Endometrium (tissue), 2 donors: ENCODE measurements around the gene OR10H1.
"Not testable (repeated sequence)": the region's sequence is repeated elsewhere in the genome, so short reads cannot be mapped to it uniquely, and the experiment has no call there.

Experiments used
- FAIRE-seq: peaks from 2 replicates; lab custom pipeline; 2012; peaks lifted over from hg19 to GRCh38; lab: Jason Lieb, UNC
- donor health status: control.
- donor health status: control.

Gene OR10H1

GRCh38 chr19:15774159-15774558 lies 41.3 kb downstream of the OR10H1 start:
- FAIRE-seq: not testable (repeated sequence)

- FAIRE-seq: no peak
These were observed 45.9 kb downstream of the OR10H1 start for GRCh38 chr19:15769586-15769985.

GRCh38 chr19:15759962-15760565 lies 55.4 kb downstream of the OR10H1 start:
- no peak for FAIRE-seq

GRCh38 chr19:15758379-15758778 lies 57.1 kb downstream of the OR10H1 start:
- no peak for FAIRE-seq
